OCI-M2 (cell line): Measurements from ENCODE around the gene RPS6KA2.
"Not testable (repeated sequence)": the region's sequence is repeated elsewhere in the genome, so short reads cannot be mapped to it uniquely, and the experiment has no call there.

Source experiments
- DNase-seq: peaks from one replicate; lab custom pipeline; 2025; ENCODE audit not compliant: unreplicated experiment; lab: John Stamatoyannopoulos, UW

The RPS6KA2 gene

GRCh38 chr6:166534658-166535406 lies 92.2 kb downstream of the RPS6KA2 start:
- DNase-seq: no peak

GRCh38 chr6:166533205-166533824 lies 93.7 kb downstream of the RPS6KA2 start:
- DNase-seq: no peak

- DNase-seq: no peak
Observed at GRCh38 chr6:166532302-166532701, 94.7 kb downstream of the RPS6KA2 start.

- DNase-seq: no peak
Observed at GRCh38 chr6:166530211-166531095, 96.6 kb downstream of the RPS6KA2 start.

GRCh38 chr6:166529586-166529985 lies 97.5 kb downstream of the RPS6KA2 start:
- no peak for DNase-seq

GRCh38 chr6:166529058-166529457 lies 98.0 kb downstream of the RPS6KA2 start:
- not testable (repeated sequence) for DNase-seq

GRCh38 chr6:166527849-166528248 lies 99.2 kb downstream of the RPS6KA2 start:
- no peak for DNase-seq

- DNase-seq: no peak
Observed at GRCh38 chr6:166526937-166527336, 100.1 kb downstream of the RPS6KA2 start.

- DNase-seq: no peak
Observed at GRCh38 chr6:166525567-166525966, 101.5 kb downstream of the RPS6KA2 start.

GRCh38 chr6:166523782-166524559 lies 103.1 kb downstream of the RPS6KA2 start:
- DNase-seq: no peak

GRCh38 chr6:166520905-166521834 lies 105.9 kb downstream of the RPS6KA2 start:
- DNase-seq: no peak

GRCh38 chr6:166516251-166516884 lies 110.7 kb downstream of the RPS6KA2 start:
- no peak for DNase-seq

- DNase-seq: no peak
Observed at GRCh38 chr6:166515072-166515810, 111.8 kb downstream of the RPS6KA2 start.

GRCh38 chr6:166514196-166514595 lies 112.9 kb downstream of the RPS6KA2 start:
- no peak for DNase-seq

- no peak for DNase-seq
Observed at GRCh38 chr6:166512567-166512966, 114.5 kb downstream of the RPS6KA2 start.

GRCh38 chr6:166511316-166511715 lies 115.7 kb downstream of the RPS6KA2 start:
- DNase-seq: no peak

- no peak for DNase-seq
Observed at GRCh38 chr6:166509193-166509592, 117.9 kb downstream of the RPS6KA2 start.

- no peak for DNase-seq
Observed at GRCh38 chr6:166508726-166509125, 118.3 kb downstream of the RPS6KA2 start.
